HG03097 (cell line): ENCODE results near the gene EGLN2.
"Not testable (repeated sequence)": the region's sequence is repeated elsewhere in the genome, so short reads cannot be mapped to it uniquely, and the experiment has no call there.

ENCODE experiments used
- ATAC-seq: cut with Tn5 transposase; IDR thresholded peaks from one replicate; pipeline ENCODE4 v1.9.1; 2021; ENCODE audit not compliant: unreplicated experiment, low FRiP score

Gene EGLN2

GRCh38 chr19:40776364-40776763, 22.6 kb upstream of the EGLN2 start:
- no peak for ATAC-seq

GRCh38 chr19:40776932-40777644, 21.9 kb upstream of the EGLN2 start:
- ATAC-seq, result peak; percentile 53

- no peak for ATAC-seq
Measured at GRCh38 chr19:40777645-40777936, 21.4 kb upstream of the EGLN2 start.

GRCh38 chr19:40777937-40778705, 20.9 kb upstream of the EGLN2 start, which contains the start of gene RAB4B:
Gene RAB4B, plus strand, starts transcription at chr19:40778247. Its CDS starts 129 bp downstream, at chr19:40778376.
- ATAC-seq, result peak; percentile 60

- no peak for ATAC-seq
Measured at GRCh38 chr19:40778706-40779284, 20.2 kb upstream of the EGLN2 start.

- ATAC-seq, result no peak
Measured at GRCh38 chr19:40780582-40780981, 18.4 kb upstream of the EGLN2 start.

- no peak for ATAC-seq
Measured at GRCh38 chr19:40781140-40781539, 17.9 kb upstream of the EGLN2 start.

GRCh38 chr19:40783711-40784110, 15.3 kb upstream of the EGLN2 start:
- ATAC-seq, result no peak

- not testable (repeated sequence) for ATAC-seq
Measured at GRCh38 chr19:40784146-40784545, 14.8 kb upstream of the EGLN2 start.

- no peak for ATAC-seq
Measured at GRCh38 chr19:40785526-40785925, 13.5 kb upstream of the EGLN2 start.

- ATAC-seq, result no peak
Measured at GRCh38 chr19:40786060-40787037, 12.6 kb upstream of the EGLN2 start.

GRCh38 chr19:40791349-40791748, 7.6 kb upstream of the EGLN2 start:
- no peak for ATAC-seq

GRCh38 chr19:40791996-40792395, 7.0 kb upstream of the EGLN2 start:
- no peak for ATAC-seq

GRCh38 chr19:40797166-40797962, 1.6 kb upstream of the EGLN2 start:
- ATAC-seq, result no peak

- peak; percentile 25 for ATAC-seq
Measured at GRCh38 chr19:40797963-40798682, 868 bp upstream of the EGLN2 start.

GRCh38 chr19:40799558-40800338, 757 bp downstream of the EGLN2 start:
- no peak for ATAC-seq

- ATAC-seq, result no peak
Measured at GRCh38 chr19:40800339-40800996, 1.5 kb downstream of the EGLN2 start.

- ATAC-seq, result no peak
Measured at GRCh38 chr19:40800997-40801377, 2.0 kb downstream of the EGLN2 start.
